Motor neuron (in vitro differentiated cells): ENCODE results near the gene NAA80. TPM values are rescaled to one million over a fixed set of nuclear protein-coding genes. Genes with fewer than 3 reads are reported as not detected.
"Not testable (repeated sequence)": the region's sequence is repeated elsewhere in the genome, so short reads cannot be mapped to it uniquely, and the experiment has no call there.

Experiments
- ATAC-seq, 8 experiments: fragments of 200-7000 bp; cut with Tn5 transposase; replicated peaks in 6 of 8; 2 replicates each; pipeline ENCODE4 v1.8.0; 2021; ENCODE audit warnings: mild to moderate bottlenecking in 8 of 8, moderate library complexity in 8 of 8
- H3K27ac ChIP-seq, 2 donors: fragments of 250-450 bp; sonication (Bioruptor Pico); 2 replicates each; pipeline ENCODE4 v1.9.0; 2021; ENCODE audit warnings: antibody characterized with exemption in 2 of 2, mild to moderate bottlenecking in 2 of 2, moderate library complexity in 1 of 2
- H3K4me1 ChIP-seq, 2 donors: fragments of 250-450 bp; sonication (Bioruptor Pico); replicated peaks in 1 of 2; 2 replicates each; pipeline ENCODE4 v1.6.1; 2021; ENCODE audit warnings: antibody characterized with exemption in 2 of 2, mild to moderate bottlenecking in 2 of 2, moderate library complexity in 1 of 2
- H3K4me3 ChIP-seq, 5 donors: fragments of 250-450 bp; sonication (Bioruptor Pico); 2 replicates each; pipeline ENCODE4 v1.9.0; 2021; ENCODE audit warnings: antibody characterized with exemption in 5 of 5, mild to moderate bottlenecking in 5 of 5, moderate library complexity in 4 of 5
- WGBS, 10 experiments: fragments of 450-650 bp; shearing (Covaris generic); methylation state at CpG; one replicate each; pipeline ENCODE4 v1.0.0; 2022; 5-methylcytosine and 5-hydroxymethylcytosine counted together
- in situ Hi-C, 9 experiments: fragments of 400-800 bp; cut with MboI; loops; one replicate each; pipeline ENCODE4 v1.15.0; 2021; ENCODE audit warnings: low sequenced_read_pairs in 9 of 9, low pct_unique_long_range_greater_than_20kb in 2 of 9; ENCODE audit not compliant: unreplicated experiment in 9 of 9
- total RNA-seq, 8 experiments: library from RNA; unstranded; fragments of 300-600 nt; gene quantifications; 2 replicates each; pipeline versions ENCODE4 v1.2.3 to v1.2.4, GENCODE V29; 2022

NAA80 gene
- total RNA-seq, 8 experiments from 2014 or later = 2.7 to 8.8 (median 5.1) TPM

- peaks cover 22 to 26% of the 10 kb centered on the region in 2 donors for H3K4me1 ChIP-seq
- H3K4me3 ChIP-seq = no peak overlapping the region
- H3K27ac ChIP-seq = no peak overlapping the region
- WGBS, 10 experiments = 80 to 100% (median 95%) methylated on average over 1 to 5 of the region's 11 CpGs; no CpG with 5 or more reads in 5 of the 10 experiments
- in situ Hi-C loops = no loop called here
- no peak for ATAC-seq
These were observed 19.0 kb upstream of the NAA80 start for GRCh38 chr3:50318163-50318562.

- in situ Hi-C loops = no loop called here
- ATAC-seq = no peak
- no peak overlapping the region for H3K27ac ChIP-seq
- 40 to 100% (median 80%) methylated on average over 1 to 4 of the region's 6 CpGs; no CpG with 5 or more reads in 4 of the 10 experiments for WGBS, 10 experiments
- peaks cover 18 to 21% of the 10 kb centered on the region in 2 donors for H3K4me1 ChIP-seq
- H3K4me3 ChIP-seq = no peak overlapping the region
These were observed 18.1 kb upstream of the NAA80 start for GRCh38 chr3:50317300-50317699.

- in situ Hi-C loops = no loop called here
- WGBS, 10 experiments = 13 to 100% (median 89%) methylated on average over 1 to 7 of the region's 9 CpGs; no CpG with 5 or more reads in 5 of the 10 experiments
- H3K4me3 ChIP-seq = no peak overlapping the region
- no peak overlapping the region for H3K27ac ChIP-seq
- peak in 6 of 8 experiments; percentile 7 to 60 (median 18) for ATAC-seq
- peaks cover 13 to 15% of the 10 kb centered on the region in 2 donors for H3K4me1 ChIP-seq
These were observed 17.5 kb upstream of the NAA80 start for GRCh38 chr3:50316657-50317242.

GRCh38 chr3:50314816-50315215 lies 15.6 kb upstream of the NAA80 start:
- Histone ChIP-seq H3K27ac (no peak overlapping the region), H3K4me1 (peaks cover 6 to 8% of the 10 kb centered on the region in 2 donors), H3K4me3 (no peak overlapping the region)
- no peak for ATAC-seq
- in situ Hi-C loops = no loop called here
- 92 to 100% (median 100%) methylated on average over 1 to 4 of the region's 4 CpGs; no CpG with 5 or more reads in 5 of the 10 experiments for WGBS, 10 experiments

- 0 to 100% (median 87%) methylated on average over 1 to 2 of the region's 3 CpGs; no CpG with 5 or more reads in 4 of the 10 experiments for WGBS, 10 experiments
- no peak overlapping the region for H3K4me3 ChIP-seq
- peaks cover 1 to 3% of the 10 kb centered on the region in 2 donors for H3K4me1 ChIP-seq
- H3K27ac ChIP-seq = no peak overlapping the region
- ATAC-seq = no peak
- in situ Hi-C loops = no loop called here
These were observed 15.1 kb upstream of the NAA80 start for GRCh38 chr3:50314342-50314741.

GRCh38 chr3:50312041-50312440 lies 12.8 kb upstream of the NAA80 start:
- in situ Hi-C loops, H3K4me3 ChIP-seq, H3K4me1 ChIP-seq, H3K27ac ChIP-seq, ATAC-seq: not testable (repeated sequence)
- WGBS, 10 experiments = no CpG with 5 or more reads among the region's 32 CpGs

GRCh38 chr3:50304601-50305000 lies 5.4 kb upstream of the NAA80 start:
- in situ Hi-C loops = no loop called here
- Histone ChIP-seq H3K27ac (no peak overlapping the region), H3K4me1 (peaks cover 8 to 17% of the 10 kb centered on the region in 2 donors), H3K4me3 (no peak overlapping the region)
- peak in 1 of 8 experiments; percentile 32 for ATAC-seq

GRCh38 chr3:50303013-50303815 lies 4.0 kb upstream of the NAA80 start, which contains the start of gene HYAL1:
HYAL1 (minus strand) TSS chr3:50303574; CDS start chr3:50302956, 618 bp downstream.
- H3K4me3 ChIP-seq = no peak within 1 kb of the TSS

GRCh38 chr3:50302095-50303012 lies 3.1 kb upstream of the NAA80 start:
- no peak for ATAC-seq
- in situ Hi-C loops = no loop called here
- H3K27ac ChIP-seq = no peak overlapping the region
- no peak overlapping the region for H3K4me3 ChIP-seq
- H3K4me1 ChIP-seq = peaks cover 14 to 22% of the 10 kb centered on the region in 2 donors
- 52 to 100% (median 90%) methylated on average over 2 to 15 of the region's 32 CpGs; no CpG with 5 or more reads in 1 of the 10 experiments for WGBS, 10 experiments

More at GRCh38 chr3:50303013-50303815, 4.0 kb upstream of the NAA80 start, which contains the start of gene HYAL1:
- peak in 3 of 8 experiments; percentile 6 to 43 (median 13) for ATAC-seq
- in situ Hi-C loops = no loop called here
- 56 to 80% (median 76%) methylated on average over 1 to 7 of the region's 14 CpGs; no CpG with 5 or more reads in 6 of the 10 experiments for WGBS, 10 experiments
- peak within 1 kb of the TSS in 1 of 2 donors; percentile 21 for H3K27ac ChIP-seq
- H3K4me1 ChIP-seq = peaks cover 12 to 18% of the 10 kb centered on the region in 2 donors

- Histone ChIP-seq H3K4me1 (peaks cover 14 to 22% of the 10 kb centered on the region in 2 donors), H3K27ac (no peak overlapping the region), H3K4me3 (peak overlapping the region in 1 of 5 donors; percentile 70)
- in situ Hi-C loops = no loop called here
- no peak for ATAC-seq
- 100% methylated on average over 1 to 2 of the region's 6 CpGs; no CpG with 5 or more reads in 7 of the 10 experiments for WGBS, 10 experiments
These were observed 1.6 kb upstream of the NAA80 start for GRCh38 chr3:50300681-50301254.

- Histone ChIP-seq H3K4me1 (peaks cover 14 to 22% of the 10 kb centered on the region in 2 donors), H3K4me3 (peak overlapping the region; percentile 33 to 73 (median 70)), H3K27ac (peak overlapping the region; percentile 20 to 32)
- in situ Hi-C loops = no loop called here
- ATAC-seq = peak in 1 of 8 experiments; percentile 0
- WGBS, 10 experiments = 21 to 63% (median 39%) methylated on average over 2 to 8 of the region's 12 CpGs; no CpG with 5 or more reads in 2 of the 10 experiments
These were observed 900 bp upstream of the NAA80 start for GRCh38 chr3:50299929-50300680.

GRCh38 chr3:50299638-50299928 lies 378 bp upstream of the NAA80 start:
- Histone ChIP-seq H3K4me3 (peak overlapping the region; percentile 33 to 73 (median 70)), H3K27ac (peak overlapping the region; percentile 20 to 32), H3K4me1 (peaks cover 14 to 22% of the 10 kb centered on the region in 2 donors)
- WGBS, 10 experiments = 0 to 20% (median 0%) methylated on average over 1 to 2 of the region's 12 CpGs; no CpG with 5 or more reads in 4 of the 10 experiments
- in situ Hi-C loops = no loop called here
- ATAC-seq = no peak
